ENCODE measurements around the gene ZNF747.

- TF ChIP-seq CTCF (conservative IDR thresholded peaks at IDR 0.05) (no peak), EZH2 (IDR thresholded peaks at IDR 0.05; ENCODE audit: low read depth) (no peak)
Measured at GRCh38 chr16:30491744-30492308, 42.8 kb downstream of the ZNF747 start.

All from PC-9 (cell line).